HL-60 (cell line): ENCODE results near the gene CTNNA2.

ENCODE experiments used
- DNase-seq, 2 experiments: peaks; one replicate each; pipeline ENCODE4 v3.0.0-alpha.2; 2010 to 2020; ENCODE audit warnings: low read depth in 1 of 2, low spot score in 1 of 2
- H3K27ac ChIP-seq: fragments of 250-450 bp; sonication (Bioruptor Pico); replicated peaks from 2 replicates; pipeline ENCODE4 v1.5.1; 2020; ENCODE audit warnings: mild to moderate bottlenecking, moderate library complexity
- H3K27me3 ChIP-seq: fragments of 250-450 bp; sonication (Bioruptor Pico); 2 replicates; pipeline ENCODE4 v1.5.1; 2021; ENCODE audit warnings: mild to moderate bottlenecking, moderate library complexity; ENCODE audit not compliant: insufficient read depth, poor library complexity, severe bottlenecking
- H3K4me3 ChIP-seq: replicated peaks from 2 replicates; pipeline ENCODE4 v1.5.1; 2011; ENCODE audit warnings: mild to moderate bottlenecking, control low read depth, low read length; ENCODE audit not compliant: insufficient read depth
- GABPA ChIP-seq: IDR thresholded peaks from 2 replicates; pipeline ENCODE4 v1.6.1; 2012; ENCODE audit warnings: low read depth
- POLR2AphosphoS5 ChIP-seq: IDR thresholded peaks from 2 replicates; pipeline ENCODE4 v1.6.1; 2012; ENCODE audit warnings: low read depth
- REST ChIP-seq: IDR thresholded peaks from 2 replicates; pipeline ENCODE4 v1.6.1; 2012; ENCODE audit warnings: low read depth; ENCODE audit not compliant: insufficient replicate concordance
- SPI1 ChIP-seq: IDR thresholded peaks from 2 replicates; pipeline ENCODE4 v1.6.1; 2012; ENCODE audit warnings: low read depth, mild to moderate bottlenecking, borderline replicate concordance
- TF ChIP-seq, protein P1 (sequence below): IDR thresholded peaks from one replicate; pipeline ENCODE4 v1.5.1; 2011; ENCODE audit warnings: low read length, control low read depth, inconsistent platforms; ENCODE audit not compliant: insufficient read depth

Gene CTNNA2

GRCh38 chr2:79981316-79981715, 468.5 kb downstream of the CTNNA2 start:
- no peak for DNase-seq
- H3K27ac ChIP-seq, result no peak overlapping the region
- TF ChIP-seq POLR2AphosphoS5, result no peak
- TF ChIP-seq GABPA, result no peak
- no peak for TF ChIP-seq REST
- TF ChIP-seq, protein P1, sequence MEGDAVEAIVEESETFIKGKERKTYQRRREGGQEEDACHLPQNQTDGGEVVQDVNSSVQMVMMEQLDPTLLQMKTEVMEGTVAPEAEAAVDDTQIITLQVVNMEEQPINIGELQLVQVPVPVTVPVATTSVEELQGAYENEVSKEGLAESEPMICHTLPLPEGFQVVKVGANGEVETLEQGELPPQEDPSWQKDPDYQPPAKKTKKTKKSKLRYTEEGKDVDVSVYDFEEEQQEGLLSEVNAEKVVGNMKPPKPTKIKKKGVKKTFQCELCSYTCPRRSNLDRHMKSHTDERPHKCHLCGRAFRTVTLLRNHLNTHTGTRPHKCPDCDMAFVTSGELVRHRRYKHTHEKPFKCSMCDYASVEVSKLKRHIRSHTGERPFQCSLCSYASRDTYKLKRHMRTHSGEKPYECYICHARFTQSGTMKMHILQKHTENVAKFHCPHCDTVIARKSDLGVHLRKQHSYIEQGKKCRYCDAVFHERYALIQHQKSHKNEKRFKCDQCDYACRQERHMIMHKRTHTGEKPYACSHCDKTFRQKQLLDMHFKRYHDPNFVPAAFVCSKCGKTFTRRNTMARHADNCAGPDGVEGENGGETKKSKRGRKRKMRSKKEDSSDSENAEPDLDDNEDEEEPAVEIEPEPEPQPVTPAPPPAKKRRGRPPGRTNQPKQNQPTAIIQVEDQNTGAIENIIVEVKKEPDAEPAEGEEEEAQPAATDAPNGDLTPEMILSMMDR, result no peak
- no peak for TF ChIP-seq SPI1

DNA sequence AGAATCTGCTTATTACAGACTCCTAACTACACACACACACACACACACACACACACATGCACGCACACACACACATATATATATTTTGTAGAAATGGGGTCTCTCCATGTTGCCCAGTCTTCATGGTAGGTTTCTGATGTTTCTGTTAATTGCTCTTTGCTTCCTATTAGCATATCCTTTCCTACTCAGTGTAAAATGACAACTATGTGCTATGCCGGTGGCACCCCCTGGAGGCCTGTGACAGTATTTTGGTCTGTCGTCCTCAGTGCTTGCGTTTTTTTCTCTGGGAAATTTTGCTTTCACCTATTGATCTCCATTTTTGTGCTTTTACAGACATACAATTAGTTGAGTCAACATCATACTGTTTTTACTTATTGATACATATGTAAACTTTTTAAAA, 469.6 kb downstream of the CTNNA2 start:
- Histone ChIP-seq H3K27ac (no peak overlapping the region), H3K27me3 (no peaks in the 10 kb centered on the region), H3K4me3 (no peak overlapping the region)
- DNase-seq, result peak in 1 of 2 experiments; percentile 14
- TF ChIP-seq, protein P1, result peak; percentile 4
- no peak for TF ChIP-seq SPI1

More at GRCh38 chr2:79981316-79981715, 468.5 kb downstream of the CTNNA2 start:
- Histone ChIP-seq H3K4me3 (no peak overlapping the region), H3K27me3 (no peaks in the 10 kb centered on the region)

DNA sequence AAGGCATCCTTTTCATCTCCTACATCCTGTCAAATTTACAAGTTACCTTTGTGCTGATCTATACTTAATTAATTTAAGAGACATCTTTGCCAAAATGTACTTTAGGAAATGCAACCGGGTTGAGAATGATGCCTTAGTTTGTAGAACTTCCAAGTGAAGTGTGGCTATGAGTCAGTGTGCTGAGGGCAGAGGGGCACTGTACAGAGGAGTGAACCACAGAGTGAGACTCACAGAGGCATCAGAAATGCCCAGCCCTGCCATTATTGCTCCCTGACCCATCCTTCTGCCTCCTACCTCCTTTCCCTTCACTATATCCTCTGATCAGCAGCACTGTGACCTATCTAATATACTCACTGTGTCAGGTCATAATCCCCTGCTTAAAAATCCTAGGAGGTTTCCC, 471.6 kb downstream of the CTNNA2 start:
- DNase-seq, result no peak
- no peak overlapping the region for H3K4me3 ChIP-seq
- H3K27me3 ChIP-seq, result no peaks in the 10 kb centered on the region
- no peak for TF ChIP-seq POLR2AphosphoS5
- TF ChIP-seq SPI1, result no peak
- no peak for TF ChIP-seq GABPA
- no peak for TF ChIP-seq REST
- TF ChIP-seq, protein P1, result no peak
- H3K27ac ChIP-seq, result no peak overlapping the region

GRCh38 chr2:79985145-79985544, 472.3 kb downstream of the CTNNA2 start:
- no peak for DNase-seq
- TF ChIP-seq REST, result no peak
- TF ChIP-seq SPI1, result no peak
- TF ChIP-seq POLR2AphosphoS5, result no peak
- TF ChIP-seq, protein P1, result no peak
- no peak for TF ChIP-seq GABPA
- H3K4me3 ChIP-seq, result no peak overlapping the region
- H3K27ac ChIP-seq, result no peak overlapping the region
- no peaks in the 10 kb centered on the region for H3K27me3 ChIP-seq
